ENCODE measurements around the gene TCOF1. TPM values are rescaled to one million over a fixed set of nuclear protein-coding genes. Genes with fewer than 3 reads are reported as not detected.

The TCOF1 gene
- total and polyA plus RNA-seq, 2 donors (not counting 3 experiments of a cell fraction or from before 2014, with no cell fraction given) = 11.2 to 52.0 TPM

DNA sequence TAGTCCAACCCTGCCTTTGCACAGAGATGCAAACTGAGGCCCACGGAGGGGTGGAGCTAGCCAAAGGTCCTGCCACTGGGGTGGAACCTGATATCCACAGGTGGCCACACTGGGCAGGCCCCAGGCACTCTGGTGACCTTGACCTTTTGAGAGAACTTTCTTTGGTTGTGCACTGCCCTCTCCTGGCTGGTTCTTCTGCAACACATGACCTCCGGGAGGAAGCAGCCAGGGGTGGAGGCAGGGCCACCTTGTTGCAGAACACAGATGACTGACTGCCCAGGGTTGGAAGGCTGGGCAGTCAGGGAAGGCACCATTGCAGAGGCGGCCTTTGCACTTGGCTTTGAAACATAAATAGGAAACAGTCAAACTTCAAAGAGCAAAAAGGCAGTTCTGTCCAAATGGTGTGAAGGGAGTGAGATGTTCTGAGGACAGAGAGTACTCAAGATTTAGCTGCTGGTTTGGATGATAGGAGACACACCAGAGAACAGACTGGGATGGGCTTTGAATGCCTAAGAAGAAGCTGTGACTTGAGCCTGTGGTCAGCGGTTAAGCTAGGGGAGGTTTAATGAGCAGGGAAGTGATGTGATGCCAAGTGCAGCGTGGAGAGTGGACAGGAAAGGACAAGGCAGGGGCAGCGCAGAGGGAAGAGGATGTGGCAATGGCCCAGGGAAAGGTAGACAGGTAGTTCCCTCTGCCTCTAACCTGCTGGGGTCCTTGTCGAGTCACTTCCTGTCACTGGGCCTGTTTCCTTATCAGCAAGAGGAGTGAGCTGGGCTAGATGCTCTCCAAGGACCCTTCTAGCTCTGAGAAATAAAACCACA, 6.8 kb upstream of the TCOF1 start:
- DNase-seq (ENCODE audit: low read depth, low spot score) (peak; percentile 49), FAIRE-seq (peak; percentile 81)
- no peaks in the 10 kb centered on the region for H3K27me3 ChIP-seq (ENCODE audit: control insufficient read depth in 2 of 2, insufficient read depth in 2 of 2, low read length in 2 of 2)
- no peak overlapping the region for H3K4me2 ChIP-seq (ENCODE audit: insufficient read depth, low read length)
- ChIA-PET CTCF (interaction anchor here (0.9 to 3.8 kb wide), 26 partner anchors 8 to 517 kb away, joined by 3 to 25 read pairs (median 4); partner anchors contain the start of gene CAMK2A), POLR2A (no interaction called here)
- no peak overlapping the region for H3K9ac ChIP-seq (replicated peaks; ENCODE audit: extremely low read depth, insufficient read depth, low read length)
- H4K20me1 ChIP-seq (replicated peaks; ENCODE audit: control insufficient read depth, extremely low read depth, insufficient read depth, low read length) = no peaks in the 10 kb centered on the region
- BruUV-seq (replicated peaks) = no TSS peak
- no peaks in the 10 kb centered on the region for H3K36me3 ChIP-seq (ENCODE audit: control insufficient read depth in 2 of 2, extremely low read depth in 1 of 2, insufficient read depth in 2 of 2, low read length in 2 of 2)
- TF ChIP-seq JUN (IDR thresholded peaks at IDR 0.05; ENCODE audit: borderline replicate concordance, insufficient read depth, insufficient read length, low read depth) (no peak), POLR2AphosphoS5 (IDR thresholded peaks at IDR 0.05; ENCODE audit: insufficient read depth, low read depth, low read length) (no peak), GATA2 (IDR thresholded peaks at IDR 0.05; ENCODE audit: insufficient read depth, insufficient read length, low read depth, low read length) (no peak), MYC (IDR thresholded peaks at IDR 0.05; ENCODE audit: low read depth, low read length) (no peak), FOS (IDR thresholded peaks at IDR 0.05; ENCODE audit: borderline replicate concordance, insufficient read depth, low read length) (no peak), EZH2 (IDR thresholded peaks at IDR 0.05; ENCODE audit: borderline replicate concordance, low read depth, low read length, severe bottlenecking) (no peak), POLR2A (IDR thresholded peaks at IDR 0.05; ENCODE audit: low read depth, low read length) (no peak)
- TF ChIP-seq, protein P1, sequence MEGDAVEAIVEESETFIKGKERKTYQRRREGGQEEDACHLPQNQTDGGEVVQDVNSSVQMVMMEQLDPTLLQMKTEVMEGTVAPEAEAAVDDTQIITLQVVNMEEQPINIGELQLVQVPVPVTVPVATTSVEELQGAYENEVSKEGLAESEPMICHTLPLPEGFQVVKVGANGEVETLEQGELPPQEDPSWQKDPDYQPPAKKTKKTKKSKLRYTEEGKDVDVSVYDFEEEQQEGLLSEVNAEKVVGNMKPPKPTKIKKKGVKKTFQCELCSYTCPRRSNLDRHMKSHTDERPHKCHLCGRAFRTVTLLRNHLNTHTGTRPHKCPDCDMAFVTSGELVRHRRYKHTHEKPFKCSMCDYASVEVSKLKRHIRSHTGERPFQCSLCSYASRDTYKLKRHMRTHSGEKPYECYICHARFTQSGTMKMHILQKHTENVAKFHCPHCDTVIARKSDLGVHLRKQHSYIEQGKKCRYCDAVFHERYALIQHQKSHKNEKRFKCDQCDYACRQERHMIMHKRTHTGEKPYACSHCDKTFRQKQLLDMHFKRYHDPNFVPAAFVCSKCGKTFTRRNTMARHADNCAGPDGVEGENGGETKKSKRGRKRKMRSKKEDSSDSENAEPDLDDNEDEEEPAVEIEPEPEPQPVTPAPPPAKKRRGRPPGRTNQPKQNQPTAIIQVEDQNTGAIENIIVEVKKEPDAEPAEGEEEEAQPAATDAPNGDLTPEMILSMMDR (IDR thresholded peaks at IDR 0.05; ENCODE audit: extremely low read depth in 1 of 2, insufficient read depth in 1 of 2, low read depth in 1 of 2, low read length in 2 of 2) = peak; percentile 51 to 56
- TF ChIP-seq, protein P2, sequence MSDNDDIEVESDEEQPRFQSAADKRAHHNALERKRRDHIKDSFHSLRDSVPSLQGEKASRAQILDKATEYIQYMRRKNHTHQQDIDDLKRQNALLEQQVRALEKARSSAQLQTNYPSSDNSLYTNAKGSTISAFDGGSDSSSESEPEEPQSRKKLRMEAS (IDR thresholded peaks at IDR 0.05; ENCODE audit: insufficient read depth, insufficient read length) = no peak
- H3K9me1 ChIP-seq (replicated peaks; ENCODE audit: control insufficient read depth, extremely low read depth, insufficient read depth, low read length) = no peaks in the 10 kb centered on the region
- intact Hi-C loops (cut with micrococcal nuclease) = loop anchor here (1.0 kb wide), 5 partner anchors 78 to 220 kb away; no protein-coding TSS in a partner anchor
- no peak overlapping the region for H2AFZ ChIP-seq (ENCODE audit: low read depth, low read length)
- H3K4me1 ChIP-seq (ENCODE audit: control insufficient read depth, extremely low read depth, insufficient read depth, low read length) = no peaks in the 10 kb centered on the region
- no peaks in the 10 kb centered on the region for H3K79me2 ChIP-seq (ENCODE audit: control insufficient read depth, insufficient read depth, low read length)
- H3K27ac ChIP-seq (ENCODE audit: insufficient read depth, low read depth, low read length) = no peak overlapping the region
- dilution Hi-C loops (cut with MboI; ENCODE audit: extremely low pct_ligation_motif_present, low sequenced_read_pairs) = no loop called here
- H3K4me3 ChIP-seq (replicated peaks in 1 of 3; ENCODE audit: insufficient read depth in 1 of 3, low read depth in 1 of 3, low read length in 3 of 3) = no peak overlapping the region
- no peaks in the 10 kb centered on the region for H3K9me3 ChIP-seq (replicated peaks; ENCODE audit: control insufficient read depth, insufficient read depth, low read length)

Measured in endothelial cell of umbilical vein (primary cell).